C4-2B (cell line): ENCODE data around the gene TAF3.

Experiments
- CTCF ChIP-seq: fragments of 450-650 bp; conservative IDR thresholded peaks from 2 replicates; pipeline ENCODE4 v1.5.1; 2017; ENCODE audit warnings: mild to moderate bottlenecking
- ZFX ChIP-seq: fragments of 450-650 bp; IDR thresholded peaks from 2 replicates; pipeline ENCODE4 v1.6.1; 2017

- no peak for TF ChIP-seq CTCF
- TF ChIP-seq ZFX = no peak
Measured at GRCh38 chr10:8054494-8055407, 236.4 kb downstream of the TAF3 start, which contains the start of gene GATA3.
